G401.6 (cell line): Measurements from ENCODE around the gene POU2F2.
A peak's percentile ranks its signal among the peaks of the same experiment; 100 is the strongest.

Experiments used
- FAIRE-seq: peaks from 2 replicates; lab custom pipeline; 2012; peaks lifted over from hg19 to GRCh38; lab: Jason Lieb, UNC

POU2F2 gene

GRCh38 chr19:42079886-42080763 lies 52.1 kb downstream of the POU2F2 start:
- FAIRE-seq = no peak

- no peak for FAIRE-seq
Observed at GRCh38 chr19:42079276-42079669, 53.0 kb downstream of the POU2F2 start.

- no peak for FAIRE-seq
Observed at GRCh38 chr19:42078538-42079275, 53.5 kb downstream of the POU2F2 start.

- no peak for FAIRE-seq
Observed at GRCh38 chr19:42078058-42078457, 54.2 kb downstream of the POU2F2 start.

GRCh38 chr19:42076380-42076944 lies 55.8 kb downstream of the POU2F2 start:
- FAIRE-seq = no peak

- FAIRE-seq = peak; percentile 100
Observed at GRCh38 chr19:42075616-42076379, 56.4 kb downstream of the POU2F2 start, which contains the start of gene ZNF574. ZNF574 (plus strand) TSS chr19:42076166; CDS start chr19:42078607, 2,441 bp downstream.

GRCh38 chr19:42075364-42075615 lies 57.0 kb downstream of the POU2F2 start:
- FAIRE-seq = no peak

GRCh38 chr19:42074513-42075363 lies 57.5 kb downstream of the POU2F2 start:
- no peak for FAIRE-seq

GRCh38 chr19:42071247-42071646 lies 61.0 kb downstream of the POU2F2 start:
- FAIRE-seq = no peak

- no peak for FAIRE-seq
Observed at GRCh38 chr19:42069619-42070351, 62.5 kb downstream of the POU2F2 start, which contains the start of gene GRIK5. GRIK5 (minus strand) TSS chr19:42070206; CDS start chr19:42065770, 4,436 bp downstream.

- no peak for FAIRE-seq
Observed at GRCh38 chr19:42068756-42069571, 63.3 kb downstream of the POU2F2 start.

GRCh38 chr19:42068361-42068755 lies 63.9 kb downstream of the POU2F2 start:
- FAIRE-seq = no peak

GRCh38 chr19:42067315-42067888 lies 64.8 kb downstream of the POU2F2 start:
- no peak for FAIRE-seq

GRCh38 chr19:42066075-42066754 lies 66.0 kb downstream of the POU2F2 start:
- no peak for FAIRE-seq

- no peak for FAIRE-seq
Observed at GRCh38 chr19:42065511-42065910, 66.7 kb downstream of the POU2F2 start.

GRCh38 chr19:42065051-42065450 lies 67.2 kb downstream of the POU2F2 start:
- FAIRE-seq = no peak

- no peak for FAIRE-seq
Observed at GRCh38 chr19:42064432-42064831, 67.8 kb downstream of the POU2F2 start.

GRCh38 chr19:42062381-42062780 lies 69.9 kb downstream of the POU2F2 start:
- no peak for FAIRE-seq

GRCh38 chr19:42060117-42060516 lies 72.1 kb downstream of the POU2F2 start:
- FAIRE-seq = no peak
